ENCODE results near the gene TMPRSS4. TPM values are rescaled to one million over a fixed set of nuclear protein-coding genes. Genes with fewer than 3 reads are reported as not detected.

The TMPRSS4 gene
- total and polyA plus RNA-seq, 2 experiments from 2014 or later: 0.10 to 0.58 TPM

GRCh38 chr11:118114266-118114665 is 37.4 kb downstream of the TMPRSS4 start:
- no peak for TF ChIP-seq CREB1 (CRISPR knock-in tag; IDR thresholded peaks at IDR 0.05; ENCODE audit: low read depth)
- TF ChIP-seq CTCF (conservative IDR thresholded peaks at IDR 0.05; ENCODE audit: low read depth in 2 of 2): peak in 1 of 2 experiments; percentile 28; a peak in 1 of 4 replicates
- Histone ChIP-seq H3F3A (replicated peaks; ENCODE audit: low read depth) (no peaks in the 10 kb centered on the region), H3K27me3 (ENCODE audit: insufficient read depth) (no peaks in the 10 kb centered on the region), H4K20me1 (replicated peaks; ENCODE audit: insufficient read depth) (no peaks in the 10 kb centered on the region), H3K4me3 (no peak overlapping the region), H3K36me3 (ENCODE audit: insufficient read depth) (no peaks in the 10 kb centered on the region), H3K79me2 (replicated peaks; ENCODE audit: insufficient read depth) (no peaks in the 10 kb centered on the region), H2AFZ (no peak overlapping the region), H3K9me2 (ENCODE audit: insufficient read depth) (no peaks in the 10 kb centered on the region), H3K4me2 (no peak overlapping the region), H3K4me1 (ENCODE audit: insufficient read depth) (peaks cover 12% of the 10 kb centered on the region; the same call in 1 of the 2 replicates), H3K27ac (ENCODE audit: low read depth) (no peak overlapping the region)
- DNase-seq (ENCODE audit: low spot score): no peak
- Mint-ChIP-seq H3K27me3 (ENCODE audit: insufficient read depth, low read depth, poor library complexity) (peaks cover 7% of the 10 kb centered on the region), H3K9me3 (no peaks in the 10 kb centered on the region), H3K4me3 (no peak overlapping the region), H3K4me1 (peaks cover 15% of the 10 kb centered on the region), H3K27ac (no peak overlapping the region), H3K36me3 (ENCODE audit: low read depth) (no peaks in the 10 kb centered on the region)
- ATAC-seq: no peak

GRCh38 chr11:118115048-118115447 is 38.2 kb downstream of the TMPRSS4 start:
- DNase-seq (ENCODE audit: low spot score) (no peak), ATAC-seq (no peak)
- Histone ChIP-seq H3K9me2 (ENCODE audit: insufficient read depth) (no peaks in the 10 kb centered on the region), H4K20me1 (replicated peaks; ENCODE audit: insufficient read depth) (no peaks in the 10 kb centered on the region), H3F3A (replicated peaks; ENCODE audit: low read depth) (no peaks in the 10 kb centered on the region), H3K4me3 (no peak overlapping the region), H3K4me1 (ENCODE audit: insufficient read depth) (peaks cover 14% of the 10 kb centered on the region; the same call in 1 of the 2 replicates), H3K36me3 (ENCODE audit: insufficient read depth) (no peaks in the 10 kb centered on the region), H3K4me2 (no peak overlapping the region), H2AFZ (no peak overlapping the region), H3K27me3 (ENCODE audit: insufficient read depth) (no peaks in the 10 kb centered on the region), H3K27ac (ENCODE audit: low read depth) (no peak overlapping the region), H3K79me2 (replicated peaks; ENCODE audit: insufficient read depth) (no peaks in the 10 kb centered on the region)
- Mint-ChIP-seq H3K9me3 (no peaks in the 10 kb centered on the region), H3K4me3 (no peak overlapping the region), H3K27ac (no peak overlapping the region), H3K36me3 (ENCODE audit: low read depth) (no peaks in the 10 kb centered on the region), H3K4me1 (peaks cover 13% of the 10 kb centered on the region), H3K27me3 (ENCODE audit: insufficient read depth, low read depth, poor library complexity) (peaks cover 7% of the 10 kb centered on the region)
- TF ChIP-seq ZNF114 (CRISPR knock-in tag; IDR thresholded peaks at IDR 0.05) (no peak), CTCF (conservative IDR thresholded peaks at IDR 0.05; ENCODE audit: low read depth in 2 of 2) (no peak), EZH2 (IDR thresholded peaks at IDR 0.05; ENCODE audit: low read depth, unreplicated experiment) (no peak), ZNF331 (CRISPR knock-in tag; IDR thresholded peaks at IDR 0.05; ENCODE audit: low read depth) (no peak), STAT1 (IDR thresholded peaks at IDR 0.05; ENCODE audit: unreplicated experiment) (no peak), NANOG (IDR thresholded peaks at IDR 0.05; ENCODE audit: borderline replicate concordance) (no peak), EZH2phosphoT487 (IDR thresholded peaks at IDR 0.05; ENCODE audit: unreplicated experiment) (no peak), CREB1 (CRISPR knock-in tag; IDR thresholded peaks at IDR 0.05; ENCODE audit: low read depth) (no peak), JUNB (IDR thresholded peaks at IDR 0.05; ENCODE audit: unreplicated experiment) (no peak), POLR2AphosphoS5 (IDR thresholded peaks at IDR 0.05; ENCODE audit: low read depth) (no peak), ETS1 (IDR thresholded peaks at IDR 0.05) (no peak), REST (IDR thresholded peaks at IDR 0.05; ENCODE audit: unreplicated experiment) (no peak)
